ENCODE results near the gene APLP2. TPM values are rescaled to one million over a fixed set of nuclear protein-coding genes. Genes with fewer than 3 reads are reported as not detected.
"Not testable (repeated sequence)": the region's sequence is repeated elsewhere in the genome, so short reads cannot be mapped to it uniquely, and the experiment has no call there.

The APLP2 gene
- polyA plus RNA-seq, 3 donors = 486 to 622 (median 591) TPM

GRCh38 chr11:130089674-130090073 lies 20.0 kb downstream of the APLP2 start:
- Histone ChIP-seq H3K36me3 (replicated peaks in 1 of 2; ENCODE audit: control insufficient read depth in 1 of 2, insufficient read depth in 2 of 2, low read length in 2 of 2) (no peaks in the 10 kb centered on the region), H3K4me1 (ENCODE audit: control insufficient read depth in 1 of 2, insufficient read depth in 2 of 2, low read length in 2 of 2) (peaks cover 66 to 74% of the 10 kb centered on the region in 2 donors), H3K79me2 (ENCODE audit: insufficient read depth, low read length) (peaks cover 78% of the 10 kb centered on the region), H3K9me3 (replicated peaks in 1 of 2; ENCODE audit: control insufficient read depth in 1 of 2, insufficient read depth in 1 of 2, low read length in 2 of 2) (no peaks in the 10 kb centered on the region), H3K4me2 (replicated peaks; ENCODE audit: extremely low read depth, low read length, poor library complexity, severe bottlenecking) (no peak overlapping the region), H3K9ac (ENCODE audit: insufficient read depth, low read length, poor library complexity, severe bottlenecking) (no peak overlapping the region), H3K27ac (ENCODE audit: low read depth in 1 of 2, low read length in 2 of 2) (peak overlapping the region in 1 of 2 donors; percentile 64), H4K20me1 (ENCODE audit: insufficient read depth, low read length) (peaks cover 77% of the 10 kb centered on the region), H3K4me3 (replicated peaks in 1 of 3; ENCODE audit: low read depth in 2 of 3, low read length in 3 of 3) (no peak overlapping the region), H2AFZ (ENCODE audit: insufficient read depth, low read depth, low read length, poor library complexity, severe bottlenecking) (no peak overlapping the region), H3K27me3 (ENCODE audit: control insufficient read depth in 2 of 2, insufficient read depth in 2 of 2, low read length in 2 of 2) (no peaks in the 10 kb centered on the region)
- H3K36me3 Mint-ChIP-seq = peaks cover 13 to 15% of the 10 kb centered on the region in 2 donors
- intact Hi-C loops (cut with micrococcal nuclease) = loop anchor here in 1 of 2 donors (5.0 kb wide), 1 partner anchor 33 kb away; no protein-coding TSS in a partner anchor
- TF ChIP-seq CTCF (IDR thresholded peaks at IDR 0.05) = no peak
- H3K27me3 Mint-ChIP-seq (ENCODE audit: low read depth in 3 of 3) = peaks cover 0 to 1% (median 0%) of the 10 kb centered on the region in 3 donors
- DNase-seq = no peak
- WGBS (ENCODE audit: insufficient coverage) = 98% methylated on average over 5 of the region's 5 CpGs
- H3K4me1 Mint-ChIP-seq = peaks cover 70% of the 10 kb centered on the region
- H3K4me3 Mint-ChIP-seq = no peak overlapping the region
- H3K27ac Mint-ChIP-seq = peak overlapping the region in 4 of 7 donors; percentile 1 to 87 (median 68)
- peaks cover 0 to 2% (median 0%) of the 10 kb centered on the region in 7 donors for H3K9me3 Mint-ChIP-seq

- H3K27ac Mint-ChIP-seq = peak overlapping the region in 2 of 7 donors; percentile 77 to 82
- H3K9ac ChIP-seq (ENCODE audit: insufficient read depth, low read length, poor library complexity, severe bottlenecking); DNase-seq; H3K4me3 Mint-ChIP-seq; H2AFZ ChIP-seq (ENCODE audit: insufficient read depth, low read depth, low read length, poor library complexity, severe bottlenecking); H3K9me3 Mint-ChIP-seq; H3K4me2 ChIP-seq (replicated peaks; ENCODE audit: extremely low read depth, low read length, poor library complexity, severe bottlenecking); H3K27me3 ChIP-seq (ENCODE audit: control insufficient read depth in 2 of 2, insufficient read depth in 2 of 2, low read length in 2 of 2); H3K27ac ChIP-seq (ENCODE audit: low read depth in 1 of 2, low read length in 2 of 2); H3K36me3 ChIP-seq (replicated peaks in 1 of 2; ENCODE audit: control insufficient read depth in 1 of 2, insufficient read depth in 2 of 2, low read length in 2 of 2); H3K4me3 ChIP-seq (replicated peaks in 1 of 3; ENCODE audit: low read depth in 2 of 3, low read length in 3 of 3); H3K27me3 Mint-ChIP-seq (ENCODE audit: low read depth in 3 of 3); H3K9me3 ChIP-seq (replicated peaks in 1 of 2; ENCODE audit: control insufficient read depth in 1 of 2, insufficient read depth in 1 of 2, low read length in 2 of 2); intact Hi-C loops (cut with micrococcal nuclease): not testable (repeated sequence)
- peaks cover 68 to 74% of the 10 kb centered on the region in 2 donors for H3K4me1 ChIP-seq (ENCODE audit: control insufficient read depth in 1 of 2, insufficient read depth in 2 of 2, low read length in 2 of 2)
- peaks cover 11 to 13% of the 10 kb centered on the region in 2 donors for H3K36me3 Mint-ChIP-seq
- WGBS (ENCODE audit: insufficient coverage) = no CpG with 5 or more reads among the region's 16 CpGs
- H4K20me1 ChIP-seq (ENCODE audit: insufficient read depth, low read length) = peaks cover 77% of the 10 kb centered on the region
- H3K79me2 ChIP-seq (ENCODE audit: insufficient read depth, low read length) = peaks cover 78% of the 10 kb centered on the region
- peaks cover 70% of the 10 kb centered on the region for H3K4me1 Mint-ChIP-seq
These were observed 20.8 kb downstream of the APLP2 start for GRCh38 chr11:130090517-130090916.

- intact Hi-C loops (cut with micrococcal nuclease); H3K9me3 ChIP-seq (replicated peaks in 1 of 2; ENCODE audit: control insufficient read depth in 1 of 2, insufficient read depth in 1 of 2, low read length in 2 of 2); H3K4me3 Mint-ChIP-seq; H3K27ac ChIP-seq (ENCODE audit: low read depth in 1 of 2, low read length in 2 of 2); H3K27ac Mint-ChIP-seq; H3K36me3 ChIP-seq (replicated peaks in 1 of 2; ENCODE audit: control insufficient read depth in 1 of 2, insufficient read depth in 2 of 2, low read length in 2 of 2); H3K4me2 ChIP-seq (replicated peaks; ENCODE audit: extremely low read depth, low read length, poor library complexity, severe bottlenecking); H2AFZ ChIP-seq (ENCODE audit: insufficient read depth, low read depth, low read length, poor library complexity, severe bottlenecking); H3K9me3 Mint-ChIP-seq; H3K27me3 ChIP-seq (ENCODE audit: control insufficient read depth in 2 of 2, insufficient read depth in 2 of 2, low read length in 2 of 2); H3K27me3 Mint-ChIP-seq (ENCODE audit: low read depth in 3 of 3); H3K4me3 ChIP-seq (replicated peaks in 1 of 3; ENCODE audit: low read depth in 2 of 3, low read length in 3 of 3); H3K9ac ChIP-seq (ENCODE audit: insufficient read depth, low read length, poor library complexity, severe bottlenecking); DNase-seq: not testable (repeated sequence)
- Histone ChIP-seq H4K20me1 (ENCODE audit: insufficient read depth, low read length) (peaks cover 77% of the 10 kb centered on the region), H3K4me1 (ENCODE audit: control insufficient read depth in 1 of 2, insufficient read depth in 2 of 2, low read length in 2 of 2) (peaks cover 68 to 74% of the 10 kb centered on the region in 2 donors), H3K79me2 (ENCODE audit: insufficient read depth, low read length) (peaks cover 78% of the 10 kb centered on the region)
- H3K36me3 Mint-ChIP-seq = peaks cover 13 to 16% of the 10 kb centered on the region in 2 donors
- peaks cover 70% of the 10 kb centered on the region for H3K4me1 Mint-ChIP-seq
- no CpG with 5 or more reads among the region's 36 CpGs for WGBS (ENCODE audit: insufficient coverage)
These were observed 21.5 kb downstream of the APLP2 start for GRCh38 chr11:130091169-130091568.
